NCI-H748 (cell line): Measurements from ENCODE around the gene CORO2B.

ENCODE experiments used
- DNase-seq: peaks from one replicate; lab custom pipeline; 2025; ENCODE audit not compliant: unreplicated experiment; lab: John Stamatoyannopoulos, UW

The CORO2B gene, protein sequence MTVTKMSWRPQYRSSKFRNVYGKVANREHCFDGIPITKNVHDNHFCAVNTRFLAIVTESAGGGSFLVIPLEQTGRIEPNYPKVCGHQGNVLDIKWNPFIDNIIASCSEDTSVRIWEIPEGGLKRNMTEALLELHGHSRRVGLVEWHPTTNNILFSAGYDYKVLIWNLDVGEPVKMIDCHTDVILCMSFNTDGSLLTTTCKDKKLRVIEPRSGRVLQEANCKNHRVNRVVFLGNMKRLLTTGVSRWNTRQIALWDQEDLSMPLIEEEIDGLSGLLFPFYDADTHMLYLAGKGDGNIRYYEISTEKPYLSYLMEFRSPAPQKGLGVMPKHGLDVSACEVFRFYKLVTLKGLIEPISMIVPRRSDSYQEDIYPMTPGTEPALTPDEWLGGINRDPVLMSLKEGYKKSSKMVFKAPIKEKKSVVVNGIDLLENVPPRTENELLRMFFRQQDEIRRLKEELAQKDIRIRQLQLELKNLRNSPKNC

DNA sequence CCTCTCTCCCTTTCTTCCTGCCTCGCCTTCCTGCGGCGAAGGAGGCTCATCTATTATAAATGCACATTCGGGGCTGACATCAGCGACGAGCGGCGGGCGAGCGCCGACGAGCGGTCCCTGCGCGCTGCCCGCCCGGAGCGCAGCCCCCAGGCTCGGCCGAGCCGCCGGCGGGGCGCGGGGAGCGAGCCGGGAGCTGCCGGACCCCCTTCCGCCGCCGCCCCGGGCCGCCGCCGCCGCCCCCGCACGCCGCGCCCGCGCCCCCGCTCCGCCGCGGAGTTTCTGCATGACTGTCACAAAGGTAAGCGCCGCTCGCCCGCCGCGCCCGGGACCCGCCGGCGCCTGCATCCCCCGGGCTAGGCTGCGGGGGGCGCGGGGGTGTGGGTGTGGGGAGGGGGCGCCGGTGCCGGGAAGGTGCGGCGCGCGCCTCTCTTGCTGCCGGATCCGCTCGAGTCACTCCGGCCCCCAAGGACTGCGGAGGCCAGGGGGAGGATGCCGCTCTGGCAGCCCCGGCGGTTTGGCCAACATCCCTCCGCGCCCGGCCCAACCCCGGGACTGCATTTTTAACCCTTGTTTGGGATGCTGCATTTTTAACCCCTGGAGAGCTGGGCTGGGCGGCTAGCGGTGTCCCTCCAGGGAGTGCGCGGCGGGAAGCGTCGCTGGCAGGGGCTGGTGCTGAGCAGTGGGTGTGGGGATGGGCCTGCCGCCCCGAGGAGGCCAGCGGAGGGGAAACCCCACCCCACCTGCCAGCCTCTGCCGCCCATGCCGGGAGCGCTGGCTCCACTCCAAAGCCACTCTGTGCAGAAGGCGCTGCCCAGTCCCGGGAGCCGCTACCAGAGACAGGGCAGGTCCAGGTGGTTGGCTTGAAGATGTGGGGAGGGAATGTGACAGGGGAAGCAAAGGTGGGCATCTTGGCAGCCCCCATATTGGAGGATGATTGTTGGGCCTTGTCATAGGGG is at the start of gene CORO2B:
TSS of gene CORO2B (plus strand) at position 14 of the 956 bp plus-strand sequence. CDS start at position 284, 270 bp downstream.
- DNase-seq = peak; percentile 68

- DNase-seq = no peak
Measured at GRCh38 chr15:68531387-68532179, 47.2 kb upstream of the CORO2B start.

DNA sequence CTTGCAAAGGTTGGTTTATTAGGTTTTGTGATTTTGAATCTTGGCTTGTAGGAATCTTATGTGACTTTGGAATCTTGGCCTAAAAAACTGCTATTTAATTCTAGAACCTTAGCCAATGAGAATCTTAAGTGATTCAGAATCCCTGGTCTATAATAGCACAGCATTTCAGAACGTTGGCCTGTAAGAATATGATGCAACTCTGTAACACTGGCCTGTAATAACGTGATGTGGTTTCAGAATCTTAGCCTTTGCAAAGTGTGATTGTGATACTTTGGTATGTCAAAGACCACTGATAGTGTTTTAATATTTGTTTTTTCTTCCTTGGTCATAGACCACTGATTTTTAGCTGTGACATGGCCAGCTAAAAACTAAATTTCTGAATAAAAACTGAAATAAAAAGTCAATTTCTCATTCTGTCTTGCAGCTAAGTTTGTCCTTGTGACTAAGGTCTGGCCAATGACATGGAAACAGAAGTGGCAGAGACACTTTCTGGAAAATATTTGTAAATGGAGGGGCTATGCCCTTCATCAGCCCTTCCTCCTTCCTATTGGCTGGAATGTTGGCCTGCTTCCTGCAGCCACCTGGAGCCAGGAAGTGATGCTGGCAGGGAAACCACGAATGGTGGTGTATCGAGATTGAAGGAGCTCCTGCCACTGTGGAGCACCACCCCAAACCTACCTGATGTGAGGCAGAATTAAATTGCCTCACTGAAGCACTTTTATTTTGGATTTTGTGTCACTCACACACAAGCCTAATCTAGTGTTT is 42.3 kb upstream of the CORO2B start:
- no peak for DNase-seq

DNA sequence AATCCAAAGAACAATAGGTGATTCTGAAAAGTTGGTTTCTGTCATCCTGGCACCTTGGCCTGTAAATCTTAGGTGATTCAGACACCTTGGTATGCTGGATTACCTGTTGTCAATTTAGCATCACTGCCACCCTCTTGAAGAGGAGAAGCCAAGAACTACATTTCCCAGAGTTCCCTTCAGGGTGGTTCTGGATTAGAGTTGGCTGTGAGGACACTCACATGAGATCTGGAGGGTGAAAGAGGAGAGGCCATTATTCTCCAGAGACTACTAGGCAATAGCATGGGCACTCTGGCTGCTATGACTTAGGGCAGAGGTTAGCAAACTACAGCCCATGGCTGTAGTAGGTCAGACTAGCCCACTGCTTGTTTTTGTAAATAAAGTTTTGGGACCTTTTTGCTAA is 41.7 kb upstream of the CORO2B start:
- DNase-seq = no peak

GRCh38 chr15:68537506-68537905 is 41.3 kb upstream of the CORO2B start:
- no peak for DNase-seq

- no peak for DNase-seq
Measured at GRCh38 chr15:68538311-68538710, 40.5 kb upstream of the CORO2B start.

- DNase-seq = no peak
Measured at GRCh38 chr15:68541743-68542142, 37.0 kb upstream of the CORO2B start.

GRCh38 chr15:68542348-68542747 is 36.4 kb upstream of the CORO2B start:
- no peak for DNase-seq

- DNase-seq = no peak
Measured at GRCh38 chr15:68542771-68543164, 36.0 kb upstream of the CORO2B start.

- no peak for DNase-seq
Measured at GRCh38 chr15:68543165-68544008, 35.4 kb upstream of the CORO2B start.

DNA sequence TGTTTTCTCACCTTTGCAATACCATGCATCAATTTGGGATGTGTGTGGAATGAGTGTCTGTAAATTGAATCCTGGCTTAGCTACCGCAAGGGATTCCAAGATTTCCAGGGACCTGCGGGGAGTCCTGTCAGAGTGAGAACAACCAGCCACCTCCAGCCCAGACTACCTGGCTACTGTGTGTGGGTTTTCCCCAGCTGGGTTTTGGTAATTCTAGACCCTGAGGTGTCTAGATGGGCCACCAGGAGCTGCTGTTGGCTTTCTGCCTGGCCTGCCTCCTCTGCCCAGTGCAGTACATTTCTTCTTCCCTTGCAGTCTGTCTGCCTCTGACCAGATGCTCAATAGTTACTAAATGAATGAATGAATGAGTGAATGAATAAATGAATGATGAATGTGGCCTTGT is 32.5 kb upstream of the CORO2B start:
- DNase-seq = no peak

DNA sequence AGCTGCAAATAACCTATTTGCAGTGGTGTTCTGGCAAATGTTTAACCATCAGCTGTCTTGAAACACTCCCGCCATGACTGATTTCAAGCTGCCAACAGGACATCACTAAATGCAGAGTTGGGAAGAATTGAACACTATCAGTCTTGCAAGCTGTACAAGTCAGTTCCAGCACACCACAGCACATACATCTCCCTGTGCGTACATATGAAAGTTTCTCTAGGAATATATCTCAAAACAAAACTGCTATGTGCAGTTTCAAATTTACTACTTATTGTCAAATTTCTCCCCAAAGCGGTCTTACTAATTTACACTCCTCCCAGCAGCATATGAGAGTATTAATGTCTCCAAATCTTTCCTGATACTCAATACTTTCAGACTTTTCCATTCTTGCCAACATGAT is 30.4 kb upstream of the CORO2B start:
- no peak for DNase-seq

DNA sequence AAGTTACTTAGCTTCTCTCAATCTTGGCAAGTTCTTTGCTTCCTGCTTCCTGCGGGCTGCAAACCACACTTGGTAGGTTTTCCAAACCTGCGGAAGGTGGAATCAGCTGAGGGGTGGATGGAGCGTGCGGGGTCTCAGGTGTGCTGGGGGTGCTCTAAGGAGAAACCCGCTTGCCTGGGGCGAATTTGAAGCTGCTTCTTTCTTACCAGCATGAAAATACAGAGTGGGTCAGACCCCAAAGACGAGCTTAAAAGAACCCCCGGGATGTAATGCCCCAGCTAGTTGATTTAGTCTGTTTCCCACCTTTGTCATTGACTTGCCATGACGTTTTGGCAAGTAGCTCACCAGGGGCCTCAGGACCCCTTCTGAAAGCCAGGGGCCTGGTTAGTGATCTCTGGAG is 28.8 kb upstream of the CORO2B start:
- no peak for DNase-seq

DNA sequence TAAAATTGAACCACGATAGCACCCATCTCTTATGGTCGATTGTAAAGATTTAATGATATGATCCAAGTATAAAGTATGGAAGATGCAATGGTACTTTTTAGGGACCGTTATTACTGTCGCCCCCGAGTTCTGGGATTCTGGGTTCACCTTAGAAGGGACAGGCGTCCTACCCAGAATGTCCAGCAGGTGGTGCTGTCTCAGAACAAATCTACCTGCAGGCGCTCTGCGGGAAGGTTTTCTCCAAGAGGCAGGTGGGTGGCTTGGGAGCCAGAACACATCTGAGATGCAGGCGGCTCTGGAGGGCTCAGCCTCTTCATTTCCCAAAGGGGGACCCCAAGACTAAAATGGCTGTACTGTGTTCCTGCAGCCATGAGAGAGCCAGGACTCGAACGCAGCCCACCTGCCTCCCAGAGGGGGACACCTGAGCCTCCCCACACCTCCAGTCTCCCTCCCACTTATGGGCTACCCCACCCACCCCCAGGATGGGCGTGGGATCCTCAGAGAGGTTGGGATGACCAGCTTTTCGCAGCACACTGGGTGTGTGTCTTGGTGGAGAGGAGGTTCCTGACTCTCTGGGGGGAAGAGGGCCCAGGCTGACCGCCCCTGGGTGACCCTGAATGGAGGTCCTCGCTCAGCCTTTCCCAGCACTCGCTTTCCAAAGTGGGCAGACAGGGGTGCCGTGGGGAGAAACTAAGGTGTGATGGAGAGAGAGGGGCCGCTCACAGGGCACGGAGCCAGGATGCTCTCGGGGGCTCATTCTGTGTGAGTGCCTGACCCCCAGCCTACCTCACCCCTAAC is 28.1 kb upstream of the CORO2B start:
- peak; percentile 63 for DNase-seq

GRCh38 chr15:68551296-68551635 is 27.5 kb upstream of the CORO2B start:
- DNase-seq = no peak

GRCh38 chr15:68552344-68552743 is 26.4 kb upstream of the CORO2B start:
- peak; percentile 9 for DNase-seq

GRCh38 chr15:68552773-68553172 is 26.0 kb upstream of the CORO2B start:
- peak; percentile 13 for DNase-seq

DNA sequence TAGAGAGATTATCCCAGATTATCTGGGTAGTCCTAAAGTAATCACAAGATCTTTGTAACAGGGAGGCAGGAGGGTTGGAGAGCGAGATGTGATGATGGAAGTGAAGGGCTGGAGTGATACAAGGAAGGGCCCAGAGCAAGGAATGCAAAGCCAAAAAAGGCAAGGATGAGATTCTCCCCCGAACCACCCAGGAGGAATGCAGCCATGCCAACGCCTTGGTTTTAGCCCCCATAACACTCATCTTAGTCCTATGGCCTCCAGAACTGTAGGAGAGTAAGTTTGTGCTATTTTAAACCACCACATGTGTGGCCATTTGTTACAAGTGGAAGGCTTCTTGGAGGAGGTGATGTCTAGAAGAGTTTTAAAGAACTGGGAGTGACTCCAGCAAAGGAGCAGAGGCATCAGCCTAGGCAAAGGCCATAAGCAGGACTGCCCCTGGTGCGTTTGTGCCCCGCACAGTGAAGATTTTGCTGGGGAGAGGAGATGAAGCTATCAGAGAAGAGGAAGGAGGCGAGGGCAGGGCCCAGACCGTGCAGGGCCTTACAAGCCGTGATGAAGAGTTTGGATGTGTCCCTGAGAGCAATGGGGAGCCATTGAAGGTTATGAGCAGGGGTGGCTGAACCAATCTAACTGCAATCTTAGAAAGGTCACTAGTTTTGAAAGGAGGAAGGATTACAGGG is 25.3 kb upstream of the CORO2B start:
- no peak for DNase-seq
